ENCODE measurements around the gene ZNF768. TPM values are rescaled to one million over a fixed set of nuclear protein-coding genes. Genes with fewer than 3 reads are reported as not detected.
A peak's percentile ranks its signal among the peaks of the same experiment; 100 is the strongest.
"Not testable (repeated sequence)": the region's sequence is repeated elsewhere in the genome, so short reads cannot be mapped to it uniquely, and the experiment has no call there.

The ZNF768 gene
- total RNA-seq, 1 donor from 2014 or later: 24.8 TPM

- DNase-seq (ENCODE audit: low spot score): no peak
Measured at GRCh38 chr16:30533748-30534367, 7.5 kb upstream of the ZNF768 start.

DNA sequence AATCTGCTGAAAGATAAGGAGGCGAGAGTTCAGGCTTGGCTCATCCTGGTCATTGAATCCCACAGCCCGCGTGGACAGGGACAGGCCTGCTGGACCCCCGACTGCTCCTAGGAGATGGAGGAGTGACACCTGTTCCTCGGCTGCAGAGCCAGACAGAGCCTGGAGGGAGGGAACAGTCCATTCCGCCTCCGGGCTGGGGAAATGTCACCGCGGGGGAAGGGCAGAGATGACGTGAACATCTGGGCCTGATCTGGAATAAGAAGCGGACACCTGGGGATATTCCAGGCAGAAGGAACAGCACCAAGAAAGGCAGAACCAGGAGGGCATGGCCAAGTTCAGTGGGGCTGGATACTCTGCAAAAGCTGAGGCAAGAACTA is 6.8 kb upstream of the ZNF768 start:
- DNase-seq (ENCODE audit: low spot score): no peak

DNA sequence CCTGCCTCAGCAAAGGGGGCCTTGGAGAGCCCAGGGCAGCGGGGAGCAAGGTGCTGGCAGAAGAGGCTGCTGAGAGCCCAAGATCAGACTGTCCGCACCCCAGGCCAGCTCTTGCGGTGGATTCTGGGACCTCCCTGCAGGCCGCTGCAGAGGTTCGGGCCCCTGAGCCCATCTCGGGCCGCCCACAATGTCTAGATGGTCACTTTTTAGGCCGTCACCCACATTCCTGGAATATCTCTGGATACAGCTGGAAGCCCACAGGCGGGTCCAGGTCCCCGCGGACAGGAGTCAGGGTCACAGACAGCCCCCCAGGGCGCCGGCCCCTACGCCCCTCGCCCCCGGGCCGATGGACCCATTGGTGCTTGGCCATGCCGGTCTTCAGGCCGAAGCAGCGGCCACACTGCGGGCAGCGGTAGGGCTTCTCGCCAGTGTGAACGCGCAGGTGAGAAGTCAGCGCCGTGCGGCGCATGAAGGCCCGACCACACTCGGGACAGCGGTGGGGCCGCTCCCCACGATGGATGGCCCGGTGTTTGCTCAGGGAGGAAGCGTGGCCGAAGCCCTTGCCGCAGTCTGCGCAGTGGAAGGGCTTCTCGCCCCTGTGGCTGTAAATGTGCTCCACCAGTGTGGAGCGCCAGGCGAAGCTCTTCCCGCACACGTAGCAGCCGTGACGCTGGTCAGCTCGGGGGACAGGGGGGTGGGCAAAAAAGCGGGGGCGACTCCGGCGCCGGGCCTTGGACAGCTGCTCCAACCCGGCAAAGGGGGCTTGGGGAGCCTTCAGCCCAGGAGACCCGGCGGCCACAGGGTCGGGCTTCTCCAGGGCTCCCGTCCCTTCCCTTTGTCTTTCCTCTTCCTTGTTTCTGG is 6.1 kb upstream of the ZNF768 start:
- no peak for DNase-seq (ENCODE audit: low spot score)

- DNase-seq (ENCODE audit: low spot score): no peak
Measured at GRCh38 chr16:30530163-30531037, 4.0 kb upstream of the ZNF768 start.

DNA sequence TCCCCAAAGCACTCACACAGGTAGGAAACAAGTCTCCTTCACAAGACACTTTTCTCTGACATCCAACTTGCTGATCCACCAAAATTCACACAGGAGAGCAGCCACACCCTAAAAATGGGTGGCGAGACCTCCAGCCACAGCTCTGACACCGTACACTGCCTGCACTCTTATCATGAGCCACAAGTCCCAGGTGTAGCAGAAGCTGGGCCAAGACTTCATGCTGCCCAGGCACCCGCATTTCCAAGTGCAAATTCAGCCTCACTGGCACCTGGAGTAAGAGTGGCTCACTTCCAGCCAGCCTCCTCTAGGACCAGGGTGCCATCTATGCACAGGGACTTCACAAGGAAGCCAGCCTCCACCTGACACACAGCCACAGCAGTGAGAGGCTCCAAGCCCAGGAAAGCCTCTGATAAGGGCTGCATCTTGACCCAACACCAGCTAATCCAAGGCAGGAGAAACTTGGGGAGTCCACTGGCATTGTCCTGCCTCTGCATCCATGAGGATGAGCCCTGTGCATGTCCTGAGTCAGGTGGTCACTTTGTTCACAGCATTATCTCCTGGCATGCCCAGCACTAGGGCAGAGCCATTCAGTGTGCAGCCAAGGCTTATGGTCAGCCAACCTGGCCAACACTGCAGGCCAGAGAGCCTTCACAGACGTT is 2.6 kb upstream of the ZNF768 start:
- no peak for DNase-seq (ENCODE audit: low spot score)

DNA sequence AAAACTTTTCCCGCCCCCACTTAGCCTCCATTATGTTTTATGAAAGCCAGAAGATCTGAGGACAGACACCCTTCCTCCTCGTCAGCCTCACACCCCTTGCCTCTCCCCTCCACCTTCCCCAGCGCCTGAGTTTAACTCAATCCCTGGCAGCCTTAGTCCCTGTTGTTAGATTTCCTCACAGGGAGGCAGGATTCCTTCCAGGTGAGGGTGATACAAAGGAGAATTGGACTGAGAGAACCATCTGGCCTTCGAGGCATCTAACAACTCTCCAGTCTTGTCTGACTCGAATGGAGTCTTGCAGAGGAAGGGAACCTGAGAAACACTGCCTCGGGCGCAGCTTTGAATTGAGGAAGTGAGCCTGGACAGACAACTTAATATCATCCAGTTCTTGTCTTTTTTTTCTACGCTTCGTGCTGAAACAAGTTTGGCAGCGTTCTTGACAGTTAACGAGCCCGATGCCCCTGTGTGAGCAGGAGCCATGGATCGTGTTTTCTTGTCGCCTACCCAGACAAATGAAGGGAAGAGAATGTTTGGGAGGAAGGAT is 1.3 kb upstream of the ZNF768 start:
- no peak for DNase-seq (ENCODE audit: low spot score)

- DNase-seq (ENCODE audit: low spot score): peak; percentile 99
Measured at GRCh38 chr16:30526823-30527634, 663 bp upstream of the ZNF768 start.

DNA sequence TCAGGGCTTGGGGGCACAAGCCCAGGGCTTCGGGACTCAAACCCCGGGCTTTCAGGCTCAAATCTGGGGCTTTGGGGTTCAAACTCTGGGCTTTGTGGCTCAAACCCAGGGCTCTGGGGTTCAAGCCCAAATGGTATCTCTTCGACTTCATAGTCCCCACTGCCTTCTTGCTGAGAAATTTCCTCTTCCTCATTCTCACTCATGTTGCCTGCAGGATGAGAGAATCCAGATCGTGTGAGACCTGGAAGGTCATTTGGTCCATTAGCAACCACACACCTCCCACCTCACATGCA is 576 bp downstream of the ZNF768 start:
- no peak for DNase-seq (ENCODE audit: low spot score)

DNA sequence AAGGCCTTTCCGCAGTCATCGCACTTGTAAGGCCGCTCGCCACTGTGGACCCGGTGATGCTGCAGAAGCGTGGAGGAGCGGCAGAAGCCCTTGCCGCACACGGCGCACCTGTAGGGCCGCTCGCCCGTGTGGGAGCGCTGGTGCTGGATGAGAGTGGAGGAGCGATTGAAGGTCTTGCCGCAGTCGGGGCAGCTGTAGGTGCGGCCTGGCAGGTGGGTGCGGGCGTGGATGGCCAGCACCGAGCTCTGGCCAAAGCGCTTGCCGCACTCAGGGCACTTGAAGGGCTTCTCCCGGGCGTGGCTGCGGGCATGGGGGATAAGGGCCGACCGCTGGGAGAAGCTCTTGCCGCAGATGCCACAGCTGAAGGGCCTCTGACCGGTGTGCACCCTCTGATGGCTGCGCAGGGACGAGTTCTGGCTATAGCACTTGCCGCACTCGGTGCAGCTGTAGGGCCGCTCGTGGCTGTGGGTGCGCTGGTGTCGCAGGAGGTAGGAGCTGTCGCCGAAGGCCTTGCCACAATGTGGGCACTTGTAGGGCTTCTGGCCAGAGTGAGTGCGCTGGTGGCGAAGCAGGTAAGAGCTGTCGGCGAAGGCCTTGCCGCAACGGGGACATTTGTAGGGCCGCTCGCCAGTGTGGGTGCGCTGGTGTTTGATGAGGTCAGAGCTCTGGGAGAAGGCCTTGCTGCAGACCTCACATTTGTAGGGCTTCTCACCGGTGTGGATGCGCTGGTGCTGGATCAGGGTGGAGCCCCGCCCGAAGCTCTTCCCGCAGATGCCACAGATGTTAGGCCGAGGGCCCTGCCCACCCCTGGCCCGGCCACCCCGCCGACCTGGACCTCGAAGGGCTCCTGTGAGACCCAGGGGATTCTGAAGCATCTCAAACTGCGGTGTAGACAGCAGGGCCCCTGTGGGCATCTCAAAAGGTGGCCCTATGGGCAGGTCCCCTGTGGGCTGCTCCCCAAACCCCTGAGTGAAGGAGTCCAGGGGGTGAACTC is 1.5 kb downstream of the ZNF768 start:
- DNase-seq (ENCODE audit: low spot score): no peak

- no peak for DNase-seq (ENCODE audit: low spot score)
Measured at GRCh38 chr16:30523768-30524574, 2.4 kb downstream of the ZNF768 start.

- not testable (repeated sequence) for DNase-seq (ENCODE audit: low spot score)
Measured at GRCh38 chr16:30522702-30523463, 3.5 kb downstream of the ZNF768 start.

- DNase-seq (ENCODE audit: low spot score): no peak
Measured at GRCh38 chr16:30521873-30522641, 4.3 kb downstream of the ZNF768 start.

DNA sequence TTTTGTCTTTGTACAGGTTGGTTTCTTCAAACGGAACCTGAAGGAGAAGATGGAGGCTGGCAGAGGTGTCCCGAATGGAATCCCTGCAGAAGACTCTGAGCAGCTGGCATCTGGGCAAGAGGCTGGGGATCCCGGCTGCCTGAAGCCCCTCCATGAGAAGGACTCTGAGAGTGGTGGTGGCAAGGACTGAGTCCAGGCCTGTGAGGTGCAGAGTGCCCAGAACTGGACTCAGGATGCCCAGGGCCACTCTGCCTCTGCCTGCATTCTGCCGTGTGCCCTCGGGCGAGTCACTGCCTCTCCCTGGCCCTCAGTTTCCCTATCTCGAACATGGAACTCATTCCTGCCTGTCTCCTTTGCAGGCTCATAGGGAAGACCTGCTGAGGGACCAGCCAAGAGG is 4.9 kb downstream of the ZNF768 start:
- DNase-seq (ENCODE audit: low spot score): no peak

- no peak for DNase-seq (ENCODE audit: low spot score)
Measured at GRCh38 chr16:30519120-30520049, 7.0 kb downstream of the ZNF768 start.

GRCh38 chr16:30518552-30518951 is 7.8 kb downstream of the ZNF768 start:
- DNase-seq (ENCODE audit: low spot score): no peak

- DNase-seq (ENCODE audit: low spot score): no peak
Measured at GRCh38 chr16:30515275-30515674, 11.1 kb downstream of the ZNF768 start.
